Small intestine (tissue), 7 donors: ENCODE data around the gene TPCN2. TPM values are rescaled to one million over a fixed set of nuclear protein-coding genes. Genes with fewer than 3 reads are reported as not detected.

Experiments used
- DNase-seq, 2 donors: peaks; one replicate each; pipeline versions ENCODE4 v3.0.0 to v3.0.0-alpha.2; 2013
- FAIRE-seq: peaks from 2 replicates; lab custom pipeline; 2012; peaks lifted over from hg19 to GRCh38; lab: Jason Lieb, UNC
- H3K27ac ChIP-seq, 3 donors: one replicate each; pipeline ENCODE4 v1.5.1; 2013; ENCODE audit warnings: low read length in 2 of 3, mild to moderate bottlenecking in 2 of 3, control low read depth in 1 of 3, inconsistent platforms in 1 of 3, low read depth in 1 of 3, moderate library complexity in 1 of 3
- H3K27me3 ChIP-seq, 3 donors: one replicate each; pipeline ENCODE4 v1.6.1; 2013; ENCODE audit warnings: low read length in 3 of 3, inconsistent platforms in 1 of 3; ENCODE audit not compliant: control insufficient read depth in 3 of 3, insufficient read depth in 3 of 3
- H3K36me3 ChIP-seq, 3 donors: one replicate each; pipeline ENCODE4 v1.6.1; 2013; ENCODE audit warnings: low read length in 3 of 3, inconsistent platforms in 1 of 3, low read depth in 1 of 3, mild to moderate bottlenecking in 1 of 3, moderate library complexity in 1 of 3; ENCODE audit not compliant: control insufficient read depth in 3 of 3, insufficient read depth in 2 of 3
- H3K4me1 ChIP-seq, 3 donors: one replicate each; pipeline ENCODE4 v1.6.1; 2013; ENCODE audit warnings: low read length in 2 of 3, inconsistent platforms in 1 of 3, low read depth in 1 of 3, mild to moderate bottlenecking in 1 of 3, moderate library complexity in 1 of 3; ENCODE audit not compliant: control insufficient read depth in 3 of 3, insufficient read depth in 2 of 3
- H3K4me3 ChIP-seq, 3 donors: one replicate each; pipeline ENCODE4 v1.5.1; 2013; ENCODE audit warnings: low read length in 3 of 3, control low read depth in 1 of 3, inconsistent platforms in 1 of 3, low read depth in 1 of 3, mild to moderate bottlenecking in 1 of 3, moderate library complexity in 1 of 3
- H3K9me3 ChIP-seq, 2 donors: one replicate each; pipeline ENCODE4 v1.6.1; 2013; ENCODE audit warnings: low read depth in 1 of 2, low read length in 1 of 2; ENCODE audit not compliant: control insufficient read depth in 2 of 2, insufficient read depth in 1 of 2
- WGBS, 3 donors: extraction: QIAGEN DNeasy Blood & Tissue Kit; methylation state at CpG; one replicate each; pipeline ENCODE4 v1.1.7; 2013; 5-methylcytosine and 5-hydroxymethylcytosine counted together
- polyA plus RNA-seq, 4 donors: library from polyadenylated mRNA; stranded (reverse) in 3 of 4; unstranded in 1 of 4; fragments of 200-250 nt in 3 of 4; fragments of 120-200 nt in 1 of 4; gene quantifications; one replicate each; pipeline versions ENCODE4 v1.2.1 to v1.2.3, GENCODE V29; 2013
- donor health status: healthy with polysubstance abuse.
- donor health status: control.
- donor health status: control.
- donor health status: Bipolar disorder and iron deficiency.
- donor health status: healthy.

The TPCN2 gene
- polyA plus RNA-seq, 4 donors = 11.1 to 32.8 (median 12.8) TPM

DNA sequence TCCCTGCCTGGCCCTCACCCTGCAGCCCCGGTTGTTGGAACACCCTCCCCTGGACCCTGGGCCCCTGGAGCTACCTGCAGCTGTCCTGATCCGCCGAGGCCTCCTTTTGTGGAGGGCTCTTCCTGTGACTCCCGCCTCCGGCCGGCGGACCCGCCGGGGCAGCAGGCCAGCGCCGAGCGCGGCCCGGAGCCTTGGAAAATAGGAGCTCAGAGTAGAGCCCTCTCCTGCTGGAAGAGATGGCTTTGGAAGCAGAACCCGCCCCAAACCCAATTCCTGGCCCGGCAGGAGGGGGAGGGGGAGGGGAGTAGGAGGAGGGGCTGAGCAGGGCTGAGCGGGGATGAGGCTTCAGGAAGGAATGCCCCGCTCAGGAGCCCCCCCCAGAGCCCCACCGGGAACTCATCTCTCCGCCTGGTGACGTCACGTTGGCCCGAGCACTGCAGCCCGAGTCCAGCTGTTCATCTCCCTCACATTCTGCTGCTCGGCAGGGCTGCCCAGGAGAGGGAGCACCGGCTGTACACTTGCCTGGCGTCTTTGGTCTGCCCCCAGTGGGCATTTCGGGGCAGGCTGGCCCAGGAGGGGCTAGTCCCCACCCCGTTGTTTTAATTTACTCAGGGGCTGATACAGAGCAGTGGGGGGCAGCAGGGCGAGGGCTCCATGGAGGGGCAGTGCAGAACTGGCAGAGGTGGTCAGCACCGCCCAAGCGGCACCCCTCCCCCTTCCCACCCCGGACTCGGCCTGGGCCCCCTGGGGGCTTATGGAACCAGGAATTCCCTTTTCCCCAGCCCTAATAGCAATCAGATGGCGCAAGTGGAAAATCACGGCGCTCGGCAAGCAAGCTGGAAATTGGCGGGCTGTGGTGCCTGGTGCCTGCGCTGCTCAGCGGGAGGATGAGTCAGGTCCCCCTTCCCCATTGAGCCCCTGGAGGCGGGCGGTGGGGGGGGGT lies 35.5 kb upstream of the TPCN2 start, which contains the start of gene MRGPRF:
Gene MRGPRF, minus strand, starts transcription at position 238 of the 943 bp plus-strand sequence. CDS start 3,345 bp downstream, outside the sequence.
- H3K27me3 ChIP-seq = peaks cover 0 to 33% (median 3%) of the 10 kb centered on the region in 3 donors
- H3K27ac ChIP-seq = peak within 1 kb of the TSS in 2 of 3 donors; percentile 72 to 76
- FAIRE-seq (no peak), DNase-seq (peak in 1 of 2 donors; percentile 50)
- H3K4me3 ChIP-seq = peak within 1 kb of the TSS in 2 of 3 donors; percentile 0 to 54
- H3K9me3 ChIP-seq = no peaks in the 10 kb centered on the region
- 9 to 22% (median 18%) methylated on average over 37 to 43 of the region's 43 CpGs for WGBS, 3 donors
- peaks cover 0 to 53% (median 0%) of the 10 kb centered on the region in 3 donors for H3K4me1 ChIP-seq
- peaks cover 0 to 6% (median 0%) of the 10 kb centered on the region in 3 donors for H3K36me3 ChIP-seq

DNA sequence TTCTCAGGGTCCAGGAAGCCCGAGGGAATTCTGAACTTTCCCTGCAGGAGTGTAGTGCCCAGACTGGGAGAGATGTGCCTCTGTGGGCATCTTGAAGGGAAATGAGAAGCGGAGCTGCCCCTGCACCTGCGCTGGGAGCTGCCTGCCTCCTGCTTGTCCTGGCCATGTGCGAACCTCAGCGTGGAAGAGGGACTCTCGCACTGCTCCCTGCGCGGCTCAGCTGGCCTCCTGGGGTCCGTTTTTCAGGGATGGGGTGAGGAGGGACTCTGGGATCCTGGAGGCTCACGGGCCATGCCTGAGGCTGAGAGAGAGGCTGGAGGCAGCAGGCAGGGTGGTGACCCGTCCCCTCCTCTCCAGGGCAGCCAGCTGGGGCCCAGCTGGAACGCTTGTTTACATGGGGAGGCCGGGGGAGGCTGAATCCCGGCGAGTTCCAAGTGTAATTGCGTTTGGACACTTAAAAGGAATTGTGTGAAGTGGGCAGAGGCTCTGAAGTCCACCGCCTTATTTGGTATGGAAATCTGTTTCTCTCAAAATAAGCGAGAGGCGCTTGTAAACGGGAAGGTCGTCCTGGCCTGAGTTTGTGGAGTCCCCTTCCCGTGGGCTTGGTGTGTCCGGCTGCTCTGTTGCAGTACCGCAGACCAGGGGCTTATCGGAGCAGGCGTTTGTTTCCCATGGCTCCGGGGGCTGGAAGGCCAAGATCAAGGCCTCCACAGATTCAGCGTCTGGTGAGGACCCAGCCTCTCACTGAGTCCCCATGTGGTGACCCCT lies 34.5 kb upstream of the TPCN2 start:
- H3K36me3 ChIP-seq = peaks cover 0 to 4% (median 0%) of the 10 kb centered on the region in 3 donors
- H3K4me3 ChIP-seq = peak overlapping the region in 1 of 3 donors; percentile 54
- H3K27me3 ChIP-seq = peaks cover 0 to 33% (median 3%) of the 10 kb centered on the region in 3 donors
- peak overlapping the region in 2 of 3 donors; percentile 76 to 78 for H3K27ac ChIP-seq
- WGBS, 3 donors = 26 to 35% (median 33%) methylated on average over 20 to 28 of the region's 28 CpGs
- peaks cover 0 to 44% (median 0%) of the 10 kb centered on the region in 3 donors for H3K4me1 ChIP-seq
- FAIRE-seq (no peak), DNase-seq (peak; percentile 16 to 72)
- no peaks in the 10 kb centered on the region for H3K9me3 ChIP-seq

DNA sequence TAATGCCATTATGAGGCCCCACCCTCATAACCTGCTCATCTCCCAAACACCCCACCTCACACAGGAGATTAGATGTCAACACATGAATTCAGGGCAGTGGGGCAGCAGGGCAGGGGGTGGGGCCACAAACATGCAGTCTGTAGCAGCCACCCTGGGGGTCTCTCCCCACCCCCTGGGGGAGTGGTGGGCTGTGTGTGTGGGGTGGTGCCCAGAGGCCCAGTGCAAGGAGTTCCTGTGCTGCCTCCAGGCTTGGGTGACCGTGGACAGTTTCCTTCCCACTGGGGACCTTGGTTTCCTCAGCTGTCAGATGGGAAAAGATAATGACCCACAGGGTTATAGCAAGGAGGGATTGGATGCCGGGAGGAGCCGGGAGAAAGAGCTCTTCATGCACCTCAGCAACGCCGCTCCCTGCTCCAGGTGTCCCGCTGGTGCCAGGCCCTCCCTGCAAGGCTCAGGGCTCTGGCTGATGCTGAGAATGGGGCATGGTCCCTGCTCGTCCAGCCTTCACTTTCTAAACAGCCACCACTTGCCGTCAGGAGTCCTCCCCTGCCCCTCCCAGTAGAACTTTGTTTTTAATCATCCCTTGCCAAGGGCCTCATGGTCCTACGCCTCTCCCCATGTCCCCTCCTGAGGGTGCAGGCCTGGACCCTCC lies 33.7 kb upstream of the TPCN2 start:
- H3K4me1 ChIP-seq = peaks cover 0 to 36% (median 0%) of the 10 kb centered on the region in 3 donors
- H3K4me3 ChIP-seq = no peak overlapping the region
- no peaks in the 10 kb centered on the region for H3K9me3 ChIP-seq
- FAIRE-seq = no peak
- H3K36me3 ChIP-seq = peaks cover 0 to 4% (median 0%) of the 10 kb centered on the region in 3 donors
- peaks cover 0 to 33% (median 3%) of the 10 kb centered on the region in 3 donors for H3K27me3 ChIP-seq
- DNase-seq = no peak
- H3K27ac ChIP-seq = peak overlapping the region in 2 of 3 donors; percentile 76 to 78
- 57 to 70% (median 61%) methylated on average over 9 of the region's 9 CpGs for WGBS, 3 donors

DNA sequence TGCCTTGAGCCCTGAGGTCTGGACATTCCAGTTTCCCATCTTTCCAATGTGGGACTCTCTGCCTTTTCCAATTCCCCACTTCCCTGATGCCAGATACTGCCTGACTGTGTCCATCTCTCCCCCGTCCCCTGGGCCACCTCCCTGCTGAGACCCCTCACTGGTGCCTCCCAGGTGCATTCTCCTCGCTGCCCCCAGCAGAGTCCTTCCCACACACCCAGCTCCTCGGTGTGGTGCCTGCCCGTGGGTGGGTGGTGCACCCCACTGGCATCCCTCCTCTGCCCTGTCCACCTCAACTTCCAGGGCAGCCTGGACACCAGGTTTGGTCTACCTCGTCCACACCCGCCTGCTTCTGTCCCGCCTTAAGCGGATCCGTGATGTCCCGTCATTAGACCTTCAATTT lies 30.8 kb upstream of the TPCN2 start:
- 76 to 85% (median 79%) methylated on average over 9 to 10 of the region's 10 CpGs for WGBS, 3 donors
- Histone ChIP-seq H3K9me3 (no peaks in the 10 kb centered on the region), H3K27me3 (peaks cover 0 to 15% (median 0%) of the 10 kb centered on the region in 3 donors), H3K27ac (no peak overlapping the region), H3K4me1 (peaks cover 0 to 21% (median 0%) of the 10 kb centered on the region in 3 donors), H3K36me3 (no peaks in the 10 kb centered on the region), H3K4me3 (no peak overlapping the region)
- DNase-seq = no peak
- FAIRE-seq = no peak

DNA sequence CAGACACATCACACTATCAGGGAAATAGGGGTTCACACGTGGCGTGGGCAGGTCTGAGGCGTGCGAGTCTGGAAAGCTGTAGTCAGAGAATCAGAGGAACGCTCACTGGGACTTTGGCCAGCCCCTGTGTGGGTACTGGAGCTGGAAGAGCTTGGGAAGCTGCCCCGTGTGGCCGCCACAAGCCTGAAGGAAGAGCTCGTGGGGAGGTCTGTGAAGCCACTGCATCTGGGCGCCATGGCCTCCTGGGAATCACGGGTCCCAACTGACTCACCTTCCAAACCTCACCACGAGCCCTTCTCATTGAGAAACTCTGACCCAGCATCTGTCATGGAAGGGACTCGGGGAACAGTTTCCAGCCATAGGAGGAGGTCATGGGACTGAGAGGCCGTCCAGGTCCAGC lies 29.8 kb upstream of the TPCN2 start:
- Histone ChIP-seq H3K9me3 (no peaks in the 10 kb centered on the region), H3K4me1 (peaks cover 0 to 12% (median 0%) of the 10 kb centered on the region in 3 donors), H3K36me3 (no peaks in the 10 kb centered on the region), H3K27ac (no peak overlapping the region), H3K4me3 (no peak overlapping the region), H3K27me3 (peaks cover 0 to 5% (median 0%) of the 10 kb centered on the region in 3 donors)
- no peak for FAIRE-seq
- WGBS, 3 donors = 61 to 70% (median 62%) methylated on average over 13 of the region's 13 CpGs
- DNase-seq = no peak

- Histone ChIP-seq H3K27ac (no peak overlapping the region), H3K36me3 (no peaks in the 10 kb centered on the region), H3K27me3 (no peaks in the 10 kb centered on the region), H3K9me3 (no peaks in the 10 kb centered on the region), H3K4me1 (no peaks in the 10 kb centered on the region), H3K4me3 (no peak overlapping the region)
- no peak for FAIRE-seq
- DNase-seq = no peak
- WGBS, 3 donors = 81 to 85% (median 83%) methylated on average over 10 of the region's 10 CpGs
These were observed 26.5 kb upstream of the TPCN2 start for GRCh38 chr11:69022260-69022659.

- 90 to 97% (median 91%) methylated on average over 6 of the region's 6 CpGs for WGBS, 3 donors
- Histone ChIP-seq H3K4me3 (no peak overlapping the region), H3K27me3 (no peaks in the 10 kb centered on the region), H3K9me3 (no peaks in the 10 kb centered on the region), H3K27ac (no peak overlapping the region), H3K4me1 (peaks cover 0 to 4% (median 0%) of the 10 kb centered on the region in 3 donors), H3K36me3 (no peaks in the 10 kb centered on the region)
- DNase-seq (no peak), FAIRE-seq (no peak)
These were observed 24.2 kb upstream of the TPCN2 start for GRCh38 chr11:69024509-69024908.
